Sigmoid colon (tissue), 7 donors: ENCODE data around the gene C1orf174. TPM values are rescaled to one million over a fixed set of nuclear protein-coding genes. Genes with fewer than 3 reads are reported as not detected.
A peak's percentile ranks its signal among the peaks of the same experiment; 100 is the strongest.

Experiments used
- DNase-seq: peaks from one replicate; pipeline ENCODE4 v3.0.0-alpha.2; 2019
- H3K27ac ChIP-seq, 4 donors: fragments of 200-600 bp; sonication (generic); one replicate each; pipeline ENCODE4 v1.5.1; 2016 to 2019; ENCODE audit warnings: mild to moderate bottlenecking in 1 of 4
- H3K27me3 ChIP-seq, 3 donors: fragments of 200-600 bp; sonication (generic); one replicate each; pipeline ENCODE4 v1.5.1; 2019; ENCODE audit warnings: mild to moderate bottlenecking in 1 of 3
- H3K36me3 ChIP-seq, 4 donors: fragments of 200-600 bp; sonication (generic); one replicate each; pipeline ENCODE4 v1.5.1; 2016 to 2019
- H3K4me1 ChIP-seq, 4 donors: fragments of 200-600 bp; sonication (generic); one replicate each; pipeline ENCODE4 v1.5.1; 2017 to 2019
- H3K4me3 ChIP-seq, 4 donors: fragments of 200-600 bp; sonication (generic); one replicate each; pipeline ENCODE4 v1.5.1; 2017 to 2019; ENCODE audit warnings: mild to moderate bottlenecking in 2 of 4, moderate library complexity in 1 of 4
- H3K9me3 ChIP-seq, 4 donors: fragments of 200-600 bp in 3 of 4; sonication (generic) in 3 of 4; one replicate each; pipeline versions ENCODE4 v1.5.1 to v1.6.1; 2013 to 2019
- CTCF ChIP-seq, 4 experiments: fragments of 450-650 bp in 3 of 4; fragments of 200-600 bp in 1 of 4; IDR thresholded peaks; one replicate each; pipeline ENCODE4 v1.5.1; 2016 to 2019; ENCODE audit warnings: antibody characterized with exemption in 4 of 4, mild to moderate bottlenecking in 3 of 4, moderate library complexity in 2 of 4
- EP300 ChIP-seq, 4 donors: sonication (generic); formaldehyde crosslinking; IDR thresholded peaks; one replicate each; pipeline ENCODE4 v1.6.1; 2017; ENCODE audit warnings: antibody characterized with exemption in 4 of 4
- POLR2A ChIP-seq, 2 donors: fragments of 450-650 bp; IDR thresholded peaks; one replicate each; pipeline ENCODE4 v1.6.1; 2016; ENCODE audit warnings: antibody characterized with exemption in 2 of 2, mild to moderate bottlenecking in 2 of 2, moderate library complexity in 2 of 2
- POLR2AphosphoS5 ChIP-seq, 4 donors: sonication (generic); formaldehyde crosslinking; IDR thresholded peaks; one replicate each; pipeline ENCODE4 v1.6.1; 2017; ENCODE audit warnings: antibody characterized with exemption in 4 of 4
- WGBS, 2 donors: extraction: QIAGEN DNeasy Blood & Tissue Kit; methylation state at CpG; one replicate each; pipeline ENCODE4 v1.1.7; 2013; 5-methylcytosine and 5-hydroxymethylcytosine counted together
- intact Hi-C: fragments of 100-400 bp; cut with DNase I; formaldehyde crosslinking; loops from one replicate; pipeline ENCODE4 v1.15.1; 2023
- polyA plus RNA-seq, 3 donors: library from polyadenylated mRNA; stranded (reverse); fragments of 200-250 nt; gene quantifications; one replicate each; pipeline ENCODE4 v1.2.3, GENCODE V29; 2013
- total RNA-seq, 4 donors: library from RNA; depleted of rRNA; stranded (reverse); fragments of >200 nt; gene quantifications; one replicate each; pipeline ENCODE4 v1.1.0, GENCODE V29; 2016
- donor health status: healthy with polysubstance abuse.
- donor health status: Bipolar disorder and iron deficiency.
- donor health status: healthy.

The C1orf174 gene
- total and polyA plus RNA-seq, 7 donors, result 10.8 to 33.0 (median 23.4) TPM

GRCh38 chr1:3910857-3911845 is 11.1 kb upstream of the C1orf174 start:
- Histone ChIP-seq H3K27me3 (peaks cover 5 to 22% (median 14%) of the 10 kb centered on the region in 3 donors), H3K4me3 (no peak overlapping the region), H3K27ac (no peak overlapping the region), H3K9me3 (no peaks in the 10 kb centered on the region), H3K36me3 (no peaks in the 10 kb centered on the region), H3K4me1 (peaks cover 0 to 9% (median 3%) of the 10 kb centered on the region in 4 donors)
- no peak for TF ChIP-seq EP300 (IDR thresholded peaks at IDR 0.05)
- no peak for TF ChIP-seq POLR2AphosphoS5 (IDR thresholded peaks at IDR 0.05)
- TF ChIP-seq POLR2A (IDR thresholded peaks at IDR 0.05), result no peak
- TF ChIP-seq CTCF (IDR thresholded peaks at IDR 0.05), result peak; percentile 28 to 65 (median 61)
- 21 to 22% methylated on average over 35 of the region's 35 CpGs for WGBS, 2 donors
- DNase-seq, result no peak
- intact Hi-C loops, result loop anchor here (5.0 kb wide), 1 partner anchor 1836 kb away; no protein-coding TSS in a partner anchor

- Histone ChIP-seq H3K9me3 (no peaks in the 10 kb centered on the region), H3K4me3 (no peak overlapping the region), H3K27me3 (peaks cover 5 to 22% (median 14%) of the 10 kb centered on the region in 3 donors), H3K36me3 (no peaks in the 10 kb centered on the region), H3K4me1 (peaks cover 0 to 9% (median 3%) of the 10 kb centered on the region in 4 donors), H3K27ac (no peak overlapping the region)
- no peak for DNase-seq
- intact Hi-C loops, result loop anchor here (5.0 kb wide), 1 partner anchor 1837 kb away; no protein-coding TSS in a partner anchor
- WGBS, 2 donors, result 80 to 85% methylated on average over 30 of the region's 30 CpGs
- TF ChIP-seq POLR2A (IDR thresholded peaks at IDR 0.05) (no peak), CTCF (IDR thresholded peaks at IDR 0.05) (no peak), POLR2AphosphoS5 (IDR thresholded peaks at IDR 0.05) (no peak), EP300 (IDR thresholded peaks at IDR 0.05) (no peak)
Observed at GRCh38 chr1:3910049-3910731, 10.1 kb upstream of the C1orf174 start.

GRCh38 chr1:3909615-3910014 is 9.5 kb upstream of the C1orf174 start:
- H3K4me3 ChIP-seq, result no peak overlapping the region
- peaks cover 5 to 22% (median 14%) of the 10 kb centered on the region in 3 donors for H3K27me3 ChIP-seq
- H3K27ac ChIP-seq, result no peak overlapping the region
- DNase-seq, result no peak
- TF ChIP-seq POLR2AphosphoS5 (IDR thresholded peaks at IDR 0.05), result no peak
- TF ChIP-seq CTCF (IDR thresholded peaks at IDR 0.05), result no peak
- no peak for TF ChIP-seq EP300 (IDR thresholded peaks at IDR 0.05)
- no peak for TF ChIP-seq POLR2A (IDR thresholded peaks at IDR 0.05)
- H3K36me3 ChIP-seq, result no peaks in the 10 kb centered on the region
- peaks cover 0 to 9% (median 3%) of the 10 kb centered on the region in 4 donors for H3K4me1 ChIP-seq
- intact Hi-C loops, result loop anchor here (5.0 to 10.0 kb wide), 3 partner anchors 285 to 1838 kb away; partner anchors contain the start of gene TPRG1L
- H3K9me3 ChIP-seq, result no peaks in the 10 kb centered on the region
- 71 to 80% methylated on average over 7 of the region's 7 CpGs for WGBS, 2 donors

- Histone ChIP-seq H3K4me1 (peaks cover 0 to 9% (median 3%) of the 10 kb centered on the region in 4 donors), H3K9me3 (no peaks in the 10 kb centered on the region), H3K27me3 (peaks cover 5 to 22% (median 14%) of the 10 kb centered on the region in 3 donors), H3K36me3 (no peaks in the 10 kb centered on the region), H3K4me3 (no peak overlapping the region), H3K27ac (no peak overlapping the region)
- DNase-seq, result peak; percentile 56
- intact Hi-C loops, result loop anchor here (10.0 kb wide), 2 partner anchors 284 to 1264 kb away; partner anchors contain the start of gene TPRG1L
- 78 to 82% methylated on average over 17 of the region's 17 CpGs for WGBS, 2 donors
- no peak for TF ChIP-seq POLR2A (IDR thresholded peaks at IDR 0.05)
- TF ChIP-seq POLR2AphosphoS5 (IDR thresholded peaks at IDR 0.05), result no peak
- no peak for TF ChIP-seq EP300 (IDR thresholded peaks at IDR 0.05)
- no peak for TF ChIP-seq CTCF (IDR thresholded peaks at IDR 0.05)
Observed at GRCh38 chr1:3908886-3909517, 8.9 kb upstream of the C1orf174 start.
